HG02885 (cell line): ENCODE data around the gene MYOZ2.

ENCODE experiments used
- ATAC-seq: cut with Tn5 transposase; IDR thresholded peaks from one replicate; pipeline ENCODE4 v1.9.1; 2021; ENCODE audit warnings: mild to moderate bottlenecking; ENCODE audit not compliant: unreplicated experiment, poor library complexity

Gene MYOZ2

DNA sequence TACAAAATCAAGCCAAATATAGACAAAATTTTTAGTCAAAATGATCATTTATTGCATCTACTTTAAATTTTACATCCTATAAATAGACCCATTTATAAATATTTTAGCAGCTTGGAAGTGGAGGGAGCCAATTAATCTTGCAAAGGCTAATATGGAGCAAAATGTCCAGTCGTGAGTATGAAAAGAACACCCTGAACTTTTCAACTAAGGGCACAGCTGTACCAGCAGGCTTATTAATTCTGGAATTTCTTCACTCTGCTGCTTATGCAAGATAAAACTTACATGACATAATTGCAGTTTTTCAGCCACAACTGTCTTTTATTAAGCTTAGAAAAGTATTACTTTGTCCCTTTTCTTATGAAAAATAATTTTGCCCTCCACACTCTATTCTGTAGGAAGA lies 54.0 kb downstream of the MYOZ2 start:
- ATAC-seq, result no peak

GRCh38 chr4:119190354-119190753 lies 54.7 kb downstream of the MYOZ2 start:
- no peak for ATAC-seq

GRCh38 chr4:119191505-119191904 lies 55.9 kb downstream of the MYOZ2 start:
- no peak for ATAC-seq

- no peak for ATAC-seq
Observed at GRCh38 chr4:119197772-119198212, 62.2 kb downstream of the MYOZ2 start.

DNA sequence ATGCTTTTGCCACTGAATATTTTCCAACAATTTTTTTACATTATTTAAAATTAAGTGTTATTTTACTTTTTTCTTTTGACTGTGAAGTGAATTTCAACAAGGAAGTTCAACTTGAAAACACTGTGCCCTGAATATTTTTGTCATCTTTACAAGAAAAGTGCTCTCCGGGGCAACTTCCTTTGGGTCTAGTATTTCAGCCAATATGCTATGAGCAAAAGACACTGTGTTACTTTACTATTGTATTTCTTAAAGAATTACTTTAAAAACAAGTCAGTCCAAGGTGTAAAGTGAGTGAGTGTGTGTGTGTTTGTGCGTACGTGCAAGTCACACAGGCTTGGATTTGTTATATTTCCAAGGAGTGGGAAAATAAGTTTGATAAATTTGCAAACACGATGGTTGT lies 69.3 kb downstream of the MYOZ2 start:
- ATAC-seq, result no peak

- no peak for ATAC-seq
Observed at GRCh38 chr4:119205690-119206089, 70.1 kb downstream of the MYOZ2 start.

- no peak for ATAC-seq
Observed at GRCh38 chr4:119206178-119206577, 70.5 kb downstream of the MYOZ2 start.

GRCh38 chr4:119207051-119207450 lies 71.4 kb downstream of the MYOZ2 start:
- ATAC-seq, result no peak

DNA sequence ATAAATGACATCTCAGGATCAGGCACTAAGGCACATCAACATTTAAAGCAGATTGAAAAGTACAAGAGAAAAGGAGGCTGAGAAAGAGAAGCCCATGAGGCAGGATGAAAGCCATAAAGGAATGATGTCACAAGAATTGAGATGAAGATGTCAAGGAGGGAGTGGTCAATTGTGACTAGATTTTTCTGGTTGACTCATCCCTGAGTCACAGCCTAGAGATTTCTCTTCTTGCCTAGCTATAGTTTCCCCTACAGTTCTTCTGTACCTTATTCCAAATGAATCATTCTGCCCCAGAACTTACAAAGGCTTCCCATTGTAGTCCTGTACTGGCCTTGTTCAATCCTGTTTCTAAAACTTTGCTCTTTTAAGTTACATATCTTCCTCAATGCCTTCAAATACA lies 73.4 kb downstream of the MYOZ2 start:
- peak; percentile 8 for ATAC-seq

GRCh38 chr4:119209586-119209985 lies 74.0 kb downstream of the MYOZ2 start:
- no peak for ATAC-seq

- no peak for ATAC-seq
Observed at GRCh38 chr4:119210775-119211174, 75.1 kb downstream of the MYOZ2 start.

DNA sequence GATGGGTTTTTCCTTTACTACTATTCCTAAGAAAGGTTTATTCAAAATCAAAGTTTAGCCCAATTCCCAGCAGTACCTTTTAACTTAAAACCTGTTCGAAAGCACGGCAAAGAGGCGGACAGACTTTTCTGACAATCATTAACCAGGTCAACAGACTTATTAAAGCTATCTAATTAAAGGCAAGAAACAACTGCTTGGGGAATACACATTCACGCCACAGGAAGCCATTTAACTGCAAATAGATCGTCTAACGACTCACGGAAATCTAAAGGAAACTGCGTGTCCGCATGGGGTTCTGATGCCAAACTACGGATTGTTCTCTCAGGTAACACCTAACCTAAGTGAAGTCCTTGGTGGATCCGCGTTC lies 76.2 kb downstream of the MYOZ2 start:
- ATAC-seq, result peak; percentile 15

DNA sequence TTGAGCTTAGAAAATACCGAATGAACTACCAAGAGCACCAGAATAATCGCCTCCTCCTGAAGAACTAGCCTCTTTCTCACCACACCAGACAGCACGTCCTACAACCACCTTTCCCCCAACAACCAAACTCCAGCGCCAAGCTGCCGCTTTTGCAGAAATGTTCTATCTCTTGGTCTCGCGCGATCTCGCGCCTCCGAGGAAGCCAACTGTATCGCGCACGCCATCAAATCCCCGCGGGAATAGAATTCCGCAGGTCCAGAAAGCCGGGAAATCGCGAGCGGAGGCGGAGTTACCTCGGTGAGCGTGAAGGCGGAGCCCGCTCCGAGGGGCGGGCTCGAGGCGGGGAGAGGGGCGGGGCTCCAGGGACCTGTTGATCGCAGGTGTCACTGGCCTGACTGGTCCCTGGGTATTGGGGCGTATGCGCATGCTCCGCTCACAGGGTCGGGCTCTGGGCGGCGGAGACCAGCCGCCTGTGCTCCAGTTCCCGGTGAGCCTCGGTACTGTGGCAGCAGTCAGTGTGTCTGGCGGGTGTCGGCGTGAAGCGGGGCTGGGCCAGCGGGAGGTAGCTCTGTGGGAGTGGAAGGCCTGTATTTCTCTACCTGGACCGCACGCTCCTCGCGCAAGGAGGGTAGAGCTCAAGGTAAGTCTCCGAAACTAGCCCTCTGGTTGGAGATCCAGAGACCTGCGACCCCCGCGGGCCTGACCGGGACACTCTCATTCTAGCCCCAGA lies 76.8 kb downstream of the MYOZ2 start, which contains the start of gene USP53:
Gene USP53 (plus strand): TSS at position 480 of the 730 bp plus-strand sequence. CDS start 27,047 bp downstream, outside the sequence.
- peak; percentile 93 for ATAC-seq

DNA sequence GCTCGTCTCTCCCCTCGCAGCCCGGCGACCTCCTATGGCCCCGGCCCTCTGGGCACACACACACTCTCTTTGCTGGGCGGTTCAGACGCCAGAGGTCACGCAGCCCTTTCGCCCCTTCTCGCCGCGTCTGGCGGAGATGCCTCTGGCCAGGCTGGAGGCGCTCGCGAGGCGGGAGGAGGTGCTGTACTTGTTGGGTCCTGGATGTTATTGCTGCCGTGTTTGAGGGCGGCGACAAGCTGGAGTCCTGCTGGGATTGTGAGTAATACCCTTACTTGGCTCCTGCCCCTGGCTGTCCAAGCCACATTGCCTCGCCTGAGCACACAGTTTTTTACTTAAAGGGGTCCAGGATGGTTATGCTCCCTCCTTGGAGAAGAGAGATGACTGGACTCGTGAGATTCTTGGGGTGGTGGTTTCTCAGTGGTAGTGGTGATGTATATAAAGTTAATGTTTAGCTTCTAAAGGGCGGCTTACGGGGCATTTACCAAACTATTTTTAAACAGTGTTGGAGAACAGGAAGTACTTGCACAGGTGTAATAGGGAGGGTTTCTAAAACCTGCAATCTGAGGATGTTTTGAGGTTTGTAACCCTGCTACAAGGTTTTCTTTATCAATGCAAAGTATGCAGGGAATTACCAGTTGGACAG lies 77.5 kb downstream of the MYOZ2 start:
- ATAC-seq, result peak; percentile 67

GRCh38 chr4:119218093-119218492 lies 82.5 kb downstream of the MYOZ2 start:
- ATAC-seq, result no peak

GRCh38 chr4:119221412-119221811 lies 85.8 kb downstream of the MYOZ2 start:
- ATAC-seq, result no peak

GRCh38 chr4:119227690-119228089 lies 92.1 kb downstream of the MYOZ2 start:
- ATAC-seq, result no peak

DNA sequence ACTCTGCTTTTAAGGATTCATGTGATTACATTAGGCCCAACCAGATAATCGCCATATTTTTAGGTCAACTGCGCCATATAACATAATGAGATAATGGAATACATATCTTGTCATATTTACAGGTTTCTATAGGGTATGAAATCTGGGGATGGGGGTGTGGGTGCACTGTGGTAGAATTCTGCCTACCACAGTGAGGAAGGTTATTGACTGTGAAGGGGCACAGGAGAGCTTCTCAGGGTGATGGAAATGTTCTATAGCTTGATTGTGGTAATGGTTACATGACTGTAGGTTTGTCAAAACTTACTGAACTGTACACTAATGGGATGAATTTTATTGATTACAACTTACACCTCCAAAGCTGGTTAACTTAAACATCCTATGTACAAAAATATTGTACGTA lies 92.8 kb downstream of the MYOZ2 start:
- ATAC-seq, result no peak

- ATAC-seq, result no peak
Observed at GRCh38 chr4:119229908-119230687, 94.5 kb downstream of the MYOZ2 start.

GRCh38 chr4:119231491-119231890 lies 95.9 kb downstream of the MYOZ2 start:
- ATAC-seq, result no peak

GRCh38 chr4:119232286-119232685 lies 96.7 kb downstream of the MYOZ2 start:
- no peak for ATAC-seq
